ENCODE measurements around the gene CD74. TPM values are rescaled to one million over a fixed set of nuclear protein-coding genes. Genes with fewer than 3 reads are reported as not detected.
A peak's percentile ranks its signal among the peaks of the same experiment; 100 is the strongest.

CD74 gene
- total and polyA plus RNA-seq, 10 of the 15 experiments (the other 5 are each of a cell fraction or from before 2014, with no cell fraction given) = 1,387 to 11,063 (median 3,922) TPM

- TF ChIP-seq CHD4 (IDR thresholded peaks at IDR 0.05) (no peak), BCLAF1 (IDR thresholded peaks at IDR 0.05) (no peak), RCOR1 (conservative IDR thresholded peaks at IDR 0.05; ENCODE audit: low read depth, low read length) (no peak), BHLHE40 (IDR thresholded peaks at IDR 0.05; ENCODE audit: borderline replicate concordance in 1 of 2, low read depth in 2 of 2, low read length in 1 of 2) (peak in 1 of 2 experiments; percentile 43; a peak in 1 of 4 replicates), ZBTB4 (CRISPR knock-in tag; IDR thresholded peaks at IDR 0.05) (no peak), ZNF217 (IDR thresholded peaks at IDR 0.05) (peak; percentile 37; the same call in 1 of the 2 replicates), GATAD2B (conservative IDR thresholded peaks at IDR 0.05; ENCODE audit: low read depth) (peak; percentile 71; the same call in 1 of the 2 replicates), SMC3 (IDR thresholded peaks at IDR 0.05; ENCODE audit: borderline replicate concordance, low read length) (no peak), ZNF207 (IDR thresholded peaks at IDR 0.05; ENCODE audit: borderline replicate concordance) (peak; percentile 78; the same call in 1 of the 2 replicates), KDM1A (IDR thresholded peaks at IDR 0.05; ENCODE audit: borderline replicate concordance) (no peak), PAX5 (IDR thresholded peaks at IDR 0.05; ENCODE audit: borderline replicate concordance, low read depth, low read length) (no peak), EGR1 (IDR thresholded peaks at IDR 0.05; ENCODE audit: borderline replicate concordance in 1 of 2, low read depth in 2 of 2, low read length in 2 of 2) (no peak), SREBF2 (IDR thresholded peaks at IDR 0.05; ENCODE audit: low read length) (no peak), ZNF274 (IDR thresholded peaks at IDR 0.05; ENCODE audit: insufficient read depth, insufficient read length) (no peak), ZZZ3 (IDR thresholded peaks at IDR 0.05; ENCODE audit: control insufficient read depth, insufficient read length, low read depth) (no peak), EED (IDR thresholded peaks at IDR 0.05; ENCODE audit: low read depth) (no peak), PBX3 (IDR thresholded peaks at IDR 0.05; ENCODE audit: insufficient replicate concordance, low read depth, low read length) (no peak), NR2C1 (IDR thresholded peaks at IDR 0.05) (peak; percentile 93), ATF7 (IDR thresholded peaks at IDR 0.05; ENCODE audit: low read depth) (no peak)
Observed at GRCh38 chr5:150357326-150358260, 55.1 kb downstream of the CD74 start, which contains the start of gene TCOF1 (continued).

All from GM12878 (cell line).